ENCODE data around the gene PCDH12. TPM values are rescaled to one million over a fixed set of nuclear protein-coding genes. Genes with fewer than 3 reads are reported as not detected.

The PCDH12 gene
- total RNA-seq, 1 experiment from 2014 or later, result not detected

- H3K4me1 ChIP-seq (ENCODE audit: control insufficient read depth, insufficient read depth, low read length), result no peaks in the 10 kb centered on the region
- H3K27ac ChIP-seq (ENCODE audit: low read length), result no peak overlapping the region
- no TSS peak for BruUV-seq (replicated peaks)
- ChIA-PET POLR2A (no interaction called here), CTCF (interaction anchor here (0.7 to 0.9 kb wide), 2 partner anchors 26 to 76 kb away, joined by 3 to 4 read pairs; partner anchors contain the start of gene RNF14)
- intact Hi-C loops (cut with micrococcal nuclease; ENCODE audit: unreplicated experiment), result loop anchor here (5.0 kb wide), 1 partner anchor 148 kb away; no protein-coding TSS in a partner anchor
- no peak for TF ChIP-seq POLR2AphosphoS5 (IDR thresholded peaks at IDR 0.05; ENCODE audit: low read depth, low read length)
- no peak for TF ChIP-seq CTCF (IDR thresholded peaks at IDR 0.05)
- TF ChIP-seq SIN3A (IDR thresholded peaks at IDR 0.05; ENCODE audit: borderline replicate concordance, insufficient read depth, low read depth, low read length), result no peak
- no peak for TF ChIP-seq TCF7L2 (IDR thresholded peaks at IDR 0.05; ENCODE audit: low read depth, low read length)
- TF ChIP-seq REST (IDR thresholded peaks at IDR 0.05; ENCODE audit: insufficient read depth in 1 of 2, low read depth in 2 of 2, low read length in 1 of 2), result no peak
- H3K9me3 ChIP-seq (ENCODE audit: control insufficient read depth, insufficient read depth, low read depth, low read length), result no peaks in the 10 kb centered on the region
- H3K4me3 ChIP-seq (ENCODE audit: low read depth in 2 of 2, low read length in 2 of 2), result no peak overlapping the region
- no peaks in the 10 kb centered on the region for H3K27me3 ChIP-seq (ENCODE audit: control insufficient read depth, insufficient read depth, low read length)
- DNase-seq (ENCODE audit: low read depth, low spot score) (no peak), ATAC-seq (no peak)
- in situ Hi-C loops (cut with HindIII; ENCODE audit: low pct_unique_long_range_greater_than_20kb, low sequenced_read_pairs), result no loop called here
- H3K36me3 ChIP-seq (ENCODE audit: control insufficient read depth, insufficient read depth, low read length), result peaks cover 12% of the 10 kb centered on the region
These were observed 36.6 kb upstream of the PCDH12 start for GRCh38 chr5:141994511-141995136.

GRCh38 chr5:141992349-141992963 is 34.5 kb upstream of the PCDH12 start:
- DNase-seq (ENCODE audit: low read depth, low spot score), result no peak
- Histone ChIP-seq H3K9me3 (ENCODE audit: control insufficient read depth, insufficient read depth, low read depth, low read length) (no peaks in the 10 kb centered on the region), H3K4me3 (ENCODE audit: low read depth in 2 of 2, low read length in 2 of 2) (no peak overlapping the region), H3K27me3 (ENCODE audit: control insufficient read depth, insufficient read depth, low read length) (no peaks in the 10 kb centered on the region), H3K27ac (ENCODE audit: low read length) (no peak overlapping the region), H3K4me1 (ENCODE audit: control insufficient read depth, insufficient read depth, low read length) (no peaks in the 10 kb centered on the region), H3K36me3 (ENCODE audit: control insufficient read depth, insufficient read depth, low read length) (peaks cover 22% of the 10 kb centered on the region)
- in situ Hi-C loops (cut with HindIII; ENCODE audit: low pct_unique_long_range_greater_than_20kb, low sequenced_read_pairs), result no loop called here
- POLR2A ChIA-PET, result no interaction called here
- CTCF ChIA-PET, result interaction anchor here (0.8 to 1.2 kb wide), 2 partner anchors 151 to 153 kb away, joined by 3 read pairs; no protein-coding TSS in a partner anchor
- intact Hi-C loops (cut with micrococcal nuclease; ENCODE audit: unreplicated experiment), result loop anchor here (5.0 kb wide), 1 partner anchor 150 kb away; no protein-coding TSS in a partner anchor
- ATAC-seq, result peak; percentile 92
- BruUV-seq (replicated peaks), result TSS peak; percentile 3
- TF ChIP-seq SIN3A (IDR thresholded peaks at IDR 0.05; ENCODE audit: borderline replicate concordance, insufficient read depth, low read depth, low read length), result no peak
- TF ChIP-seq CTCF (IDR thresholded peaks at IDR 0.05), result peak; percentile 77; the same call in 1 of the 2 replicates
- TF ChIP-seq POLR2AphosphoS5 (IDR thresholded peaks at IDR 0.05; ENCODE audit: low read depth, low read length), result no peak

Data from Panc1 (cell line).